Measurements from ENCODE around the gene MPPED2. TPM values are rescaled to one million over a fixed set of nuclear protein-coding genes. Genes with fewer than 3 reads are reported as not detected.

MPPED2 gene
- total RNA-seq, 4 donors from 2014 or later: 2.2 to 11.5 (median 4.7) TPM

DNA sequence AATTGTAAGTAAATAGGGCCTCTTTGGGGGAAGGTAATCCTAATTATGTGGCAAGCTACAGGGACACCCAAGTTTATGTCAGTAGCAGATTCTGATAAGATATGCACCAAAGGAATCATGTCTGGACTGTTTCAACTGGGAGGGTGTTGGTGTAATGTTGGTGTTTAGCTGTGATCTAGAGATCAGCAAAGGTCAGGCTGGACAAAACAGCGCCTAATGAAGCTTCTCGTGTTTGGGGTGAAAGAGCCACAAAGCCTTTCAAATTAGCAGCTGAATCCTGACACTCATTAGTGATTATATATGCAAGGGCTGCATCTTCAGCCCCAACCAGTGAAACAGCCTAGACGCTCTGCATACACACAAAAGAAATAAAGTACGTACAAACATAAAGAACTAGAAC lies 106.3 kb downstream of the MPPED2 start:
- no peaks in the 10 kb centered on the region for H3K9me3 ChIP-seq
- WGBS, 2 donors: 80 to 82% methylated on average over 4 of the region's 4 CpGs
- no peaks in the 10 kb centered on the region for H3K27me3 ChIP-seq
- no peak overlapping the region for H3K27ac ChIP-seq
- TF ChIP-seq POLR2A (IDR thresholded peaks at IDR 0.05) (no peak), EP300 (IDR thresholded peaks at IDR 0.05) (no peak)
- TF ChIP-seq, protein P1, sequence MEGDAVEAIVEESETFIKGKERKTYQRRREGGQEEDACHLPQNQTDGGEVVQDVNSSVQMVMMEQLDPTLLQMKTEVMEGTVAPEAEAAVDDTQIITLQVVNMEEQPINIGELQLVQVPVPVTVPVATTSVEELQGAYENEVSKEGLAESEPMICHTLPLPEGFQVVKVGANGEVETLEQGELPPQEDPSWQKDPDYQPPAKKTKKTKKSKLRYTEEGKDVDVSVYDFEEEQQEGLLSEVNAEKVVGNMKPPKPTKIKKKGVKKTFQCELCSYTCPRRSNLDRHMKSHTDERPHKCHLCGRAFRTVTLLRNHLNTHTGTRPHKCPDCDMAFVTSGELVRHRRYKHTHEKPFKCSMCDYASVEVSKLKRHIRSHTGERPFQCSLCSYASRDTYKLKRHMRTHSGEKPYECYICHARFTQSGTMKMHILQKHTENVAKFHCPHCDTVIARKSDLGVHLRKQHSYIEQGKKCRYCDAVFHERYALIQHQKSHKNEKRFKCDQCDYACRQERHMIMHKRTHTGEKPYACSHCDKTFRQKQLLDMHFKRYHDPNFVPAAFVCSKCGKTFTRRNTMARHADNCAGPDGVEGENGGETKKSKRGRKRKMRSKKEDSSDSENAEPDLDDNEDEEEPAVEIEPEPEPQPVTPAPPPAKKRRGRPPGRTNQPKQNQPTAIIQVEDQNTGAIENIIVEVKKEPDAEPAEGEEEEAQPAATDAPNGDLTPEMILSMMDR (IDR thresholded peaks at IDR 0.05): no peak
- no peak for DNase-seq (ENCODE audit: low spot score in 2 of 2)
- H3K4me1 ChIP-seq: peaks cover 0 to 34% (median 0%) of the 10 kb centered on the region in 4 donors
- no peaks in the 10 kb centered on the region for H3K36me3 ChIP-seq
- no peak overlapping the region for H3K4me3 ChIP-seq

DNA sequence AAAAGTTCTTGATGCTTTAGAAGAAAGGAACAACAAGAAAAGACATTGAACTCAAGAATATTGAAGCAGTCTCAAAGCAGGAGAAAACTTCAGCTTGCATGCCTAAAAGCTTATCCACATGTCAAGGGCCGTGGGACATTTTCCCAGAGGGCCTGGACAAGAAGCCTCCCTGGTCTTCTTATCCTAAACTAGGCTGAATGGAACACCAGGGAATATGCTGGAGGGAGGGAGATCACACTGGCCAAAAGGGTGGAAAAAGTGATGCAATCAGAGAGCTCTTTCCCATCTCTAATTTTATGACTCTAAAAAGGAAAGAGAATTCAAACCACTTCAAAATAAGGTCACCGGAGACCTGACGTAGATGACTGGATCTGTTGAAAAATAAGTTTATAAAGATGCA lies 107.2 kb downstream of the MPPED2 start:
- peak in 1 of 2 donors; percentile 23 for DNase-seq (ENCODE audit: low spot score in 2 of 2)
- Histone ChIP-seq H3K4me3 (no peak overlapping the region), H3K36me3 (no peaks in the 10 kb centered on the region), H3K9me3 (no peaks in the 10 kb centered on the region), H3K4me1 (peaks cover 0 to 34% (median 0%) of the 10 kb centered on the region in 4 donors), H3K27ac (peak overlapping the region in 2 of 4 donors; percentile 39 to 58), H3K27me3 (no peaks in the 10 kb centered on the region)
- 40 to 55% methylated on average over 3 of the region's 3 CpGs for WGBS, 2 donors
- TF ChIP-seq EP300 (IDR thresholded peaks at IDR 0.05) (peak in 1 of 2 donors; percentile 44), POLR2A (IDR thresholded peaks at IDR 0.05) (no peak)
- TF ChIP-seq, protein P1 (IDR thresholded peaks at IDR 0.05): no peak

DNA sequence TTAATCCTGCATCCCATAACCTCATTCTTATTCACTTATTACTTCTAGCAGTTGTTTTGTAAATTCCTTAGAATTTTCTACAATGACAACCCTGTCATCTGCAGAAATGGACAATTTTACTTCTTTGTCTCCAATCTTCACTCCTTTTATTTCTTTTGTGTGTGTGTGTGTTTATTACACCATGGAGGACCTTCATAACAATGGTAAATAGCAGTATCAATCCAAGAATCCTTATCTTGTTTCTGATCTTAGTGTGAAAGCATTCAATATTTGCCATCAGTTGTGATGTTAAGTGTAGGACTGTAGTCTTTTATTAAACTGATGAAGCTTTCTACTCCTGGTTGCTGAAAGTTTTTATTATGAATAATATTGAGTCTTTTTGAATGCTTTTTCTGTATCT lies 109.1 kb downstream of the MPPED2 start:
- Histone ChIP-seq H3K36me3 (no peaks in the 10 kb centered on the region), H3K9me3 (no peaks in the 10 kb centered on the region), H3K4me3 (no peak overlapping the region), H3K27me3 (no peaks in the 10 kb centered on the region), H3K27ac (no peak overlapping the region), H3K4me1 (peaks cover 0 to 27% (median 0%) of the 10 kb centered on the region in 4 donors)
- TF ChIP-seq, protein P1 (IDR thresholded peaks at IDR 0.05): no peak
- no peak for TF ChIP-seq EP300 (IDR thresholded peaks at IDR 0.05)
- TF ChIP-seq POLR2A (IDR thresholded peaks at IDR 0.05): no peak
- no peak for DNase-seq (ENCODE audit: low spot score in 2 of 2)

DNA sequence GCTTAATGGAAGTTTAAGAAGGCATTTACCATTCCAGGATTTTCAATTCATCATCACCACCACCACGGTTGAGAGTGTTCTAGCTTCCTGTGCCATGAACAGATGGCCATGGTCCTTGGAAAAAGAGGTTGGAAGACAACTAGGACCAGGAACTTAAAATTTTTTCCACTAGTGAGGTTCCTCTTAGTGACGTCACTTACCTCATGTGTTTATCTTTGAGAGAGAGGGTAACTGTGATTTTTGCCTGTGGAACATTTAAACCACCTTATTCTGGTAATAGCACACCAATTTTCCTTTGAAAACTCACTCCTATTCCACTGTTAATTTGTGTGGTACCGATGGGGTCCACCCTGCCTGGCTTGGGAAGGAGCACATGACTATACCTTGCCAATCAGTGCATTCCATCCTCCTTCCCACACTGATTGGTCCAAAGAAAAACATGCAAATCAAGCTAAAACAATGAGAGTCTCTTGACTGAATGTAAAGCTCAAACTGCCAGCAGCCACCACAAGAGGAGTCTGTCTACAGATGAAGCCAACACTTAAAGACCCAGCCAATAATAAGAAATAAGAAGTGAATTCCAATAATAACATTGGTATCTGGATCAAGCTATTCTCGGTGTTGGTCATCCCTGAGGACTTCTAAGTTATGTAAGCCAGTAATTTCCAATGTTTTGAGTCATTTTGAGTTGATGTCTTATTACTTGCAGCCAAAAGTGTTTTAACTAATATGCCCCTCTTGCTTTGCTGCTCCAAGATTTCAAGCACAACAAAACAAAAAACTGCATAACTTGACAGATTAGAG lies 111.8 kb downstream of the MPPED2 start:
- whole genome bisulfite sequencing, 2 donors: 54 to 61% methylated on average over 4 of the region's 4 CpGs
- no peak for DNase-seq (ENCODE audit: low spot score in 2 of 2)
- no peaks in the 10 kb centered on the region for H3K36me3 ChIP-seq
- no peaks in the 10 kb centered on the region for H3K9me3 ChIP-seq
- H3K27me3 ChIP-seq: no peaks in the 10 kb centered on the region
- no peak overlapping the region for H3K27ac ChIP-seq
- H3K4me1 ChIP-seq: peaks cover 0 to 11% (median 0%) of the 10 kb centered on the region in 4 donors
- TF ChIP-seq POLR2A (IDR thresholded peaks at IDR 0.05): no peak
- TF ChIP-seq EP300 (IDR thresholded peaks at IDR 0.05): no peak
- TF ChIP-seq, protein P1 (IDR thresholded peaks at IDR 0.05): no peak
- H3K4me3 ChIP-seq: no peak overlapping the region

DNA sequence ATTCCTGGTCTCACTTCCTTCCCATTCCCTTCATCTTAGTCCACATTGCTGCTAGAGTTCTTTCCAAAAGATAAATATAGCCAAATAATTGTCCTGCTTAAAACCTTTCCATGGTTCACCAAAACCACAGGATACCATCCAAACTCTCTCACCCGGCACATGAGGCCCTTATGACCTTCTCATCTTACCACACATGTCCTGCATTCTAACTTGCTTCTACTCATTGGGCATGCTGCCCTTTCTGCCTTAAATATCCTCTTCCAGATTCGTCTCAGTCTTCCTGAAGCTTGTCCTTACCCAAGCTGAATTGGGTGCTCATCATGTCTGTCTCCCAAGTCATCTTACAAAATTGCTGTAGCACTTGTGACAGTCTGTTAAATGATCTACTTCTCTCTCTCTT lies 114.9 kb downstream of the MPPED2 start:
- Histone ChIP-seq H3K36me3 (no peaks in the 10 kb centered on the region), H3K4me3 (no peak overlapping the region), H3K27ac (no peak overlapping the region), H3K9me3 (no peaks in the 10 kb centered on the region), H3K4me1 (no peaks in the 10 kb centered on the region), H3K27me3 (no peaks in the 10 kb centered on the region)
- no peak for TF ChIP-seq EP300 (IDR thresholded peaks at IDR 0.05)
- no peak for TF ChIP-seq POLR2A (IDR thresholded peaks at IDR 0.05)
- TF ChIP-seq, protein P1 (IDR thresholded peaks at IDR 0.05): no peak
- DNase-seq (ENCODE audit: low spot score in 2 of 2): no peak
- WGBS, 2 donors: 74 to 91% methylated on average over 2 of the region's 2 CpGs

Data from tibial nerve (tissue), 4 donors.